ENCODE measurements around the gene NUDT6. TPM values are rescaled to one million over a fixed set of nuclear protein-coding genes. Genes with fewer than 3 reads are reported as not detected.

The NUDT6 gene
- polyA plus RNA-seq, 1 donor from 2014 or later: 12.4 TPM

DNA sequence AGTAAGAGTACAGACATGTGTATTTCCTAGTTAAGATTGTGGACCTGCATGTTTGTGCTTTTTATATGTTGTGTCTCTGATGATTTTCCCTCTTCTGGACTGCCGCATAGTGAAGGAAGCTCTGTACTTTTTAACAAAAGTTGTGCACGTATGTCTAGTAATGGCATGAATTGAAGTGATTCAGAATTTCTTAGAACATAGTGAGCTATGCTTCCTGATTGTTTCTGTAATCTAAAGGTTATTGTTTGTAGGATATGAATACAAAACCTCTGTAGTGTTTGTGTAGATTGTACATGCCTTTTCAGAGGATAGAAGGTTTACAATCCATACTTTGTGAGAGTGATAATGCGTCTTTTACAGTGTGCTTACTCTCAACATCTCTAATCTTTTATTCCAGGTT lies 37.0 kb upstream of the NUDT6 start:
- Histone ChIP-seq H3K79me2 (replicated peaks; ENCODE audit: insufficient read depth, low read length) (no peaks in the 10 kb centered on the region), H3K27ac (ENCODE audit: low read length) (no peak overlapping the region), H3K4me2 (ENCODE audit: low read length) (no peak overlapping the region), H4K20me1 (ENCODE audit: insufficient read depth) (no peaks in the 10 kb centered on the region), H2AFZ (ENCODE audit: low read depth, low read length) (no peak overlapping the region), H3K9me3 (ENCODE audit: low read length) (no peaks in the 10 kb centered on the region), H3F3A (ENCODE audit: insufficient read depth, low read length, poor library complexity, severe bottlenecking) (no peaks in the 10 kb centered on the region), H3K4me3 (ENCODE audit: low read length) (no peak overlapping the region), H3K9me2 (ENCODE audit: insufficient read depth, low read length) (no peaks in the 10 kb centered on the region), H3K36me3 (ENCODE audit: insufficient read depth, low read length) (no peaks in the 10 kb centered on the region), H3K27me3 (ENCODE audit: insufficient read depth, low read depth, low read length) (no peaks in the 10 kb centered on the region), H3K9ac (ENCODE audit: low read length) (no peak overlapping the region)
- TF ChIP-seq, protein P1, sequence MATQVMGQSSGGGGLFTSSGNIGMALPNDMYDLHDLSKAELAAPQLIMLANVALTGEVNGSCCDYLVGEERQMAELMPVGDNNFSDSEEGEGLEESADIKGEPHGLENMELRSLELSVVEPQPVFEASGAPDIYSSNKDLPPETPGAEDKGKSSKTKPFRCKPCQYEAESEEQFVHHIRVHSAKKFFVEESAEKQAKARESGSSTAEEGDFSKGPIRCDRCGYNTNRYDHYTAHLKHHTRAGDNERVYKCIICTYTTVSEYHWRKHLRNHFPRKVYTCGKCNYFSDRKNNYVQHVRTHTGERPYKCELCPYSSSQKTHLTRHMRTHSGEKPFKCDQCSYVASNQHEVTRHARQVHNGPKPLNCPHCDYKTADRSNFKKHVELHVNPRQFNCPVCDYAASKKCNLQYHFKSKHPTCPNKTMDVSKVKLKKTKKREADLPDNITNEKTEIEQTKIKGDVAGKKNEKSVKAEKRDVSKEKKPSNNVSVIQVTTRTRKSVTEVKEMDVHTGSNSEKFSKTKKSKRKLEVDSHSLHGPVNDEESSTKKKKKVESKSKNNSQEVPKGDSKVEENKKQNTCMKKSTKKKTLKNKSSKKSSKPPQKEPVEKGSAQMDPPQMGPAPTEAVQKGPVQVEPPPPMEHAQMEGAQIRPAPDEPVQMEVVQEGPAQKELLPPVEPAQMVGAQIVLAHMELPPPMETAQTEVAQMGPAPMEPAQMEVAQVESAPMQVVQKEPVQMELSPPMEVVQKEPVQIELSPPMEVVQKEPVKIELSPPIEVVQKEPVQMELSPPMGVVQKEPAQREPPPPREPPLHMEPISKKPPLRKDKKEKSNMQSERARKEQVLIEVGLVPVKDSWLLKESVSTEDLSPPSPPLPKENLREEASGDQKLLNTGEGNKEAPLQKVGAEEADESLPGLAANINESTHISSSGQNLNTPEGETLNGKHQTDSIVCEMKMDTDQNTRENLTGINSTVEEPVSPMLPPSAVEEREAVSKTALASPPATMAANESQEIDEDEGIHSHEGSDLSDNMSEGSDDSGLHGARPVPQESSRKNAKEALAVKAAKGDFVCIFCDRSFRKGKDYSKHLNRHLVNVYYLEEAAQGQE (IDR thresholded peaks at IDR 0.05; ENCODE audit: borderline replicate concordance): no peak
- TF ChIP-seq EZH2 (IDR thresholded peaks at IDR 0.05; ENCODE audit: borderline replicate concordance, insufficient read depth, low read length, poor library complexity, severe bottlenecking) (no peak), EP300 (conservative IDR thresholded peaks at IDR 0.05; ENCODE audit: poor library complexity, severe bottlenecking) (no peak)

DNA sequence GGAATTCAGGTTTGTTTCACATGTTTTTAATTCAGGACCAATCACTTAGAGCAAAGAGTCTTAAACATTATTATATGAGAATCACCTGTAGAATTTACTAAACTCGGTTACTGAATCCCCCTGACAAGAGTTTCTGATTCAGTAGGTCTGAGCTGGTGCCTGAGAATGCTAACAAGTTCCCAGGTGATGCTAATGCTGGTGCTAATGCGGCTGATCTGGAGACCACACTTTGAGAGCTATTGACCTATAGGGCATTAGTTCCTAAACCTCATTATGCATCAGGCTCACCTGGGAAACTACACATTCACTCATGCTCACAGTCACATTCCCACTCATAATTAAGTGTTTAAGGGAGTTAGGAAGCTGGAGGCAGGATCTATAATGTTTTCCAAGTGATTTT lies 36.1 kb upstream of the NUDT6 start:
- H3F3A ChIP-seq (ENCODE audit: insufficient read depth, low read length, poor library complexity, severe bottlenecking): no peaks in the 10 kb centered on the region
- no peak overlapping the region for H3K4me2 ChIP-seq (ENCODE audit: low read length)
- no peaks in the 10 kb centered on the region for H3K79me2 ChIP-seq (replicated peaks; ENCODE audit: insufficient read depth, low read length)
- no peaks in the 10 kb centered on the region for H4K20me1 ChIP-seq (ENCODE audit: insufficient read depth)
- H3K9me3 ChIP-seq (ENCODE audit: low read length): no peaks in the 10 kb centered on the region
- H3K27me3 ChIP-seq (ENCODE audit: insufficient read depth, low read depth, low read length): no peaks in the 10 kb centered on the region
- TF ChIP-seq, protein P2, sequence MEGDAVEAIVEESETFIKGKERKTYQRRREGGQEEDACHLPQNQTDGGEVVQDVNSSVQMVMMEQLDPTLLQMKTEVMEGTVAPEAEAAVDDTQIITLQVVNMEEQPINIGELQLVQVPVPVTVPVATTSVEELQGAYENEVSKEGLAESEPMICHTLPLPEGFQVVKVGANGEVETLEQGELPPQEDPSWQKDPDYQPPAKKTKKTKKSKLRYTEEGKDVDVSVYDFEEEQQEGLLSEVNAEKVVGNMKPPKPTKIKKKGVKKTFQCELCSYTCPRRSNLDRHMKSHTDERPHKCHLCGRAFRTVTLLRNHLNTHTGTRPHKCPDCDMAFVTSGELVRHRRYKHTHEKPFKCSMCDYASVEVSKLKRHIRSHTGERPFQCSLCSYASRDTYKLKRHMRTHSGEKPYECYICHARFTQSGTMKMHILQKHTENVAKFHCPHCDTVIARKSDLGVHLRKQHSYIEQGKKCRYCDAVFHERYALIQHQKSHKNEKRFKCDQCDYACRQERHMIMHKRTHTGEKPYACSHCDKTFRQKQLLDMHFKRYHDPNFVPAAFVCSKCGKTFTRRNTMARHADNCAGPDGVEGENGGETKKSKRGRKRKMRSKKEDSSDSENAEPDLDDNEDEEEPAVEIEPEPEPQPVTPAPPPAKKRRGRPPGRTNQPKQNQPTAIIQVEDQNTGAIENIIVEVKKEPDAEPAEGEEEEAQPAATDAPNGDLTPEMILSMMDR (IDR thresholded peaks at IDR 0.05; ENCODE audit: poor library complexity, severe bottlenecking): no peak
- TF ChIP-seq MXI1 (conservative IDR thresholded peaks at IDR 0.05; ENCODE audit: poor library complexity, severe bottlenecking) (no peak), RAD21 (conservative IDR thresholded peaks at IDR 0.05) (no peak), POLR2AphosphoS5 (IDR thresholded peaks at IDR 0.05) (no peak), TAF1 (IDR thresholded peaks at IDR 0.05; ENCODE audit: low read depth) (no peak), SMC3 (conservative IDR thresholded peaks at IDR 0.05; ENCODE audit: poor library complexity) (no peak), EP300 (conservative IDR thresholded peaks at IDR 0.05; ENCODE audit: poor library complexity, severe bottlenecking) (no peak), EZH2 (IDR thresholded peaks at IDR 0.05; ENCODE audit: borderline replicate concordance, insufficient read depth, low read length, poor library complexity, severe bottlenecking) (no peak)
- TF ChIP-seq, protein P1 (IDR thresholded peaks at IDR 0.05; ENCODE audit: borderline replicate concordance): no peak
- no peaks in the 10 kb centered on the region for H3K36me3 ChIP-seq (ENCODE audit: insufficient read depth, low read length)
- no peak overlapping the region for H3K4me3 ChIP-seq (ENCODE audit: low read length)
- H2AFZ ChIP-seq (ENCODE audit: low read depth, low read length): no peak overlapping the region
- H3K27ac ChIP-seq (ENCODE audit: low read length): no peak overlapping the region
- no peaks in the 10 kb centered on the region for H3K9me2 ChIP-seq (ENCODE audit: insufficient read depth, low read length)
- H3K9ac ChIP-seq (ENCODE audit: low read length): no peak overlapping the region

Data from neural cell (in vitro differentiated cells).